ENCODE measurements around the gene FAM161B.
A peak's percentile ranks its signal among the peaks of the same experiment; 100 is the strongest.
"Not testable (repeated sequence)": the region's sequence is repeated elsewhere in the genome, so short reads cannot be mapped to it uniquely, and the experiment has no call there.

Gene FAM161B

DNA sequence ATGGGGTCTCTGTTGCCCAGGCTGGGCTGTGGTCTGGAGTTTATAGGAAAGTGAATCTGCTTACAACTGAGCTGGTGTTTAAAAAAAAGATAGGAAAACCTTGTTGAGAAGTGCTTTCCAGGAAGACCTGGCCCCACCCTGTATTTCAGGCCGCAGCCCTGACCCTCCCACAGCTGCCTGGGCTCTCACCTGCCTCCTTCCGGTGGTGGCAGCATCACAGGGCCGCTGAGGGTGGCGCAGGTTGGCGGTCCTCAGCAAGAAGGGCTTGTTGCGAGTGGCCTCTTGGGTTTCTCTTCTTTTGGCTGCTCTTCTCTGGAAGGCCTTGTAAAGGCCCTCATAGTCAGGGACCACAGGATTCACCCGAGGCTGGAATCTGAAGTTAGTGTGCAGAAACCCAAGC, 7.7 kb downstream of the FAM161B start:
- TF ChIP-seq, protein P1, sequence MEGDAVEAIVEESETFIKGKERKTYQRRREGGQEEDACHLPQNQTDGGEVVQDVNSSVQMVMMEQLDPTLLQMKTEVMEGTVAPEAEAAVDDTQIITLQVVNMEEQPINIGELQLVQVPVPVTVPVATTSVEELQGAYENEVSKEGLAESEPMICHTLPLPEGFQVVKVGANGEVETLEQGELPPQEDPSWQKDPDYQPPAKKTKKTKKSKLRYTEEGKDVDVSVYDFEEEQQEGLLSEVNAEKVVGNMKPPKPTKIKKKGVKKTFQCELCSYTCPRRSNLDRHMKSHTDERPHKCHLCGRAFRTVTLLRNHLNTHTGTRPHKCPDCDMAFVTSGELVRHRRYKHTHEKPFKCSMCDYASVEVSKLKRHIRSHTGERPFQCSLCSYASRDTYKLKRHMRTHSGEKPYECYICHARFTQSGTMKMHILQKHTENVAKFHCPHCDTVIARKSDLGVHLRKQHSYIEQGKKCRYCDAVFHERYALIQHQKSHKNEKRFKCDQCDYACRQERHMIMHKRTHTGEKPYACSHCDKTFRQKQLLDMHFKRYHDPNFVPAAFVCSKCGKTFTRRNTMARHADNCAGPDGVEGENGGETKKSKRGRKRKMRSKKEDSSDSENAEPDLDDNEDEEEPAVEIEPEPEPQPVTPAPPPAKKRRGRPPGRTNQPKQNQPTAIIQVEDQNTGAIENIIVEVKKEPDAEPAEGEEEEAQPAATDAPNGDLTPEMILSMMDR (IDR thresholded peaks at IDR 0.05; ENCODE audit: insufficient read depth, low read depth, low read length, missing control alignments), result no peak
- DNase-seq (ENCODE audit: low read depth), result no peak
- H3K4me3 ChIP-seq (ENCODE audit: low read length), result no peak overlapping the region

GRCh38 chr14:73937012-73937411, 12.9 kb downstream of the FAM161B start:
- no peak overlapping the region for H3K4me3 ChIP-seq (ENCODE audit: low read length)
- DNase-seq (ENCODE audit: low read depth), result no peak
- TF ChIP-seq, protein P1 (IDR thresholded peaks at IDR 0.05; ENCODE audit: insufficient read depth, low read depth, low read length, missing control alignments), result no peak

- DNase-seq (ENCODE audit: low read depth), result no peak
- TF ChIP-seq, protein P1 (IDR thresholded peaks at IDR 0.05; ENCODE audit: insufficient read depth, low read depth, low read length, missing control alignments), result no peak
- no peak overlapping the region for H3K4me3 ChIP-seq (ENCODE audit: low read length)
Observed at GRCh38 chr14:73936548-73936947, 13.3 kb downstream of the FAM161B start.

- no peak overlapping the region for H3K4me3 ChIP-seq (ENCODE audit: low read length)
- TF ChIP-seq, protein P1 (IDR thresholded peaks at IDR 0.05; ENCODE audit: insufficient read depth, low read depth, low read length, missing control alignments), result no peak
- peak; percentile 14 for DNase-seq (ENCODE audit: low read depth)
Observed at GRCh38 chr14:73935666-73936065, 14.2 kb downstream of the FAM161B start.

GRCh38 chr14:73924337-73924736, 25.6 kb downstream of the FAM161B start:
- TF ChIP-seq, protein P1 (IDR thresholded peaks at IDR 0.05; ENCODE audit: insufficient read depth, low read depth, low read length, missing control alignments), result no peak
- DNase-seq (ENCODE audit: low read depth), result no peak
- H3K4me3 ChIP-seq (ENCODE audit: low read length), result no peak overlapping the region

DNA sequence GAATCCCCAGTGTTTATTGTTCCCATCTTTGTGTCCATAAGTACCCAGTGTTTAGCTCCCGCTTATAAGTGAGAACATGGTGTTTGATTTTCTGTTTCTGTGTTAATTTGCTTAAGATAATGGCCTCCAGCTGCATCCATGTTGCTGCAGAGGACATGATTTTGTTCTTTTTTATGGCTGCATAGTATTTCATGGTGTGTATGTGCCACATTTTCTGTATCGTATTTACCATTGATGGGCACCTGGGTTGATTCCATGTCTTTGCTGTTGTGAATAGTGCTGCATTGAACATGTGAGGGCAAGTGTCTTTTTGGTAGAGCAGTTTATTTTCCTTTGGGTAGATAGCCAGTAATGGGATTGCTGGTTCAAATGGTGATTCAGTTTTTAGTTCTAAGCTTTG, 30.4 kb downstream of the FAM161B start:
- not testable (repeated sequence) for DNase-seq (ENCODE audit: low read depth); H3K4me3 ChIP-seq (ENCODE audit: low read length)

GRCh38 chr14:73916324-73916723, 33.6 kb downstream of the FAM161B start:
- TF ChIP-seq, protein P1 (IDR thresholded peaks at IDR 0.05; ENCODE audit: insufficient read depth, low read depth, low read length, missing control alignments), result no peak
- DNase-seq (ENCODE audit: low read depth), result no peak
- no peak overlapping the region for H3K4me3 ChIP-seq (ENCODE audit: low read length)

GRCh38 chr14:73913256-73913655, 36.6 kb downstream of the FAM161B start:
- DNase-seq (ENCODE audit: low read depth), result no peak
- H3K4me3 ChIP-seq (ENCODE audit: low read length), result no peak overlapping the region
- TF ChIP-seq, protein P1 (IDR thresholded peaks at IDR 0.05; ENCODE audit: insufficient read depth, low read depth, low read length, missing control alignments), result no peak

Data from epithelial cell of esophagus (primary cell).